Measurements from ENCODE around the gene PDE9A.

PDE9A gene

GRCh38 chr21:42748620-42749176 is 95.3 kb downstream of the PDE9A start:
- Histone ChIP-seq H3K4me3 (ENCODE audit: insufficient read depth, low read depth, low read length) (no peak overlapping the region), H3K9me3 (ENCODE audit: control insufficient read depth, low read length) (no peaks in the 10 kb centered on the region), H3K27me3 (ENCODE audit: control insufficient read depth, insufficient read depth, low read length, poor library complexity, severe bottlenecking) (no peaks in the 10 kb centered on the region), H3K4me1 (ENCODE audit: control insufficient read depth, insufficient read depth, low read length) (peaks cover 16% of the 10 kb centered on the region), H3K27ac (ENCODE audit: insufficient read depth, low read depth, low read length, poor library complexity, severe bottlenecking) (no peak overlapping the region), H3K36me3 (ENCODE audit: control insufficient read depth, insufficient read depth, low read length) (peaks cover 4% of the 10 kb centered on the region)
- WGBS, 2 experiments, result 87 to 88% methylated on average over 13 of the region's 13 CpGs

GRCh38 chr21:42750737-42751530 is 97.5 kb downstream of the PDE9A start:
- H3K27me3 ChIP-seq (ENCODE audit: control insufficient read depth, insufficient read depth, low read length, poor library complexity, severe bottlenecking), result no peaks in the 10 kb centered on the region
- no peak overlapping the region for H3K27ac ChIP-seq (ENCODE audit: insufficient read depth, low read depth, low read length, poor library complexity, severe bottlenecking)
- WGBS, 2 experiments, result 88 to 90% methylated on average over 23 of the region's 23 CpGs
- peaks cover 8% of the 10 kb centered on the region for H3K36me3 ChIP-seq (ENCODE audit: control insufficient read depth, insufficient read depth, low read length)
- H3K4me1 ChIP-seq (ENCODE audit: control insufficient read depth, insufficient read depth, low read length), result peaks cover 16% of the 10 kb centered on the region
- H3K9me3 ChIP-seq (ENCODE audit: control insufficient read depth, low read length), result no peaks in the 10 kb centered on the region
- H3K4me3 ChIP-seq (ENCODE audit: insufficient read depth, low read depth, low read length), result no peak overlapping the region

GRCh38 chr21:42751866-42752265 is 98.4 kb downstream of the PDE9A start:
- H3K4me1 ChIP-seq (ENCODE audit: control insufficient read depth, insufficient read depth, low read length), result peaks cover 10% of the 10 kb centered on the region
- H3K27ac ChIP-seq (ENCODE audit: insufficient read depth, low read depth, low read length, poor library complexity, severe bottlenecking), result no peak overlapping the region
- 92 to 96% methylated on average over 9 of the region's 9 CpGs for WGBS, 2 experiments
- H3K27me3 ChIP-seq (ENCODE audit: control insufficient read depth, insufficient read depth, low read length, poor library complexity, severe bottlenecking), result no peaks in the 10 kb centered on the region
- H3K4me3 ChIP-seq (ENCODE audit: insufficient read depth, low read depth, low read length), result no peak overlapping the region
- peaks cover 8% of the 10 kb centered on the region for H3K36me3 ChIP-seq (ENCODE audit: control insufficient read depth, insufficient read depth, low read length)
- H3K9me3 ChIP-seq (ENCODE audit: control insufficient read depth, low read length), result no peaks in the 10 kb centered on the region

GRCh38 chr21:42753804-42754203 is 100.4 kb downstream of the PDE9A start:
- H3K27me3 ChIP-seq (ENCODE audit: control insufficient read depth, insufficient read depth, low read length, poor library complexity, severe bottlenecking), result no peaks in the 10 kb centered on the region

DNA sequence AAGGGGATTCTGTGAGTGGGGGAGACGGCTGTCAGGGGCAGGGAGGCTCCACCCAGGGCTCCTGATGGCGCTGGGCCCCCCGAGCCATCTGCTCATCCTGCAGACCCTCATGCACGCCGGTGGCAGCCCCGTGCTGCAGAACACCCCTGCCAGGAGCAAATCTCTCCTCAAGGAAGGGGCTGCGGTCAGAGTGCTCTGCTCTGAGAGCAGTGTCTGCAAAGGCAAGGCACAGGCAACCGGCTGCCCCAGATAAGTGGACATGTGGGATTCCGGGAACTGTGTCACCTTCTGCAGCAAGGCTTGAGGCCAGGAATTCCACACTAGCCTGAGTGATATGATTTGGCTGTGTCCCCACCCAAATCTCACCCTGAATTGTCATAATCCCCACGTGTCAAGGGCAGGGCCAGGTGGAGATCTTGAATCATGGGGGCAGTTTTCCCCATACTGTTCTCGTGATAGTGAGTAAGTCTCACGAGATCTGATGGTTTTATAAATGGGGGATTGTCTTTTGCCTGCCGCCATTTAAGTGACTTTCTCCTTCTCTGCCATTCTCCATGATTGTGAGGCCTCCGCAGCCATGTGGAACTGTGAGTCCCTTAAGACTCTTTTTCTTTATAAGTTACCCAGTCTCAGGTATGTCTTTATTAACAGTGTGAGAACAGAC is 101.0 kb downstream of the PDE9A start:
- Histone ChIP-seq H3K4me1 (ENCODE audit: control insufficient read depth, insufficient read depth, low read length) (no peaks in the 10 kb centered on the region), H3K36me3 (ENCODE audit: control insufficient read depth, insufficient read depth, low read length) (peaks cover 8% of the 10 kb centered on the region)
- WGBS, 2 experiments, result 93% methylated on average over 14 of the region's 14 CpGs

More at GRCh38 chr21:42753804-42754203, 100.4 kb downstream of the PDE9A start:
- no peaks in the 10 kb centered on the region for H3K4me1 ChIP-seq (ENCODE audit: control insufficient read depth, insufficient read depth, low read length)
- peaks cover 8% of the 10 kb centered on the region for H3K36me3 ChIP-seq (ENCODE audit: control insufficient read depth, insufficient read depth, low read length)
- H3K9me3 ChIP-seq (ENCODE audit: control insufficient read depth, low read length), result no peaks in the 10 kb centered on the region
- H3K4me3 ChIP-seq (ENCODE audit: insufficient read depth, low read depth, low read length), result no peak overlapping the region
- WGBS, 2 experiments, result 92 to 94% methylated on average over 15 of the region's 15 CpGs
- H3K27ac ChIP-seq (ENCODE audit: insufficient read depth, low read depth, low read length, poor library complexity, severe bottlenecking), result no peak overlapping the region

GRCh38 chr21:42755031-42755665 is 101.7 kb downstream of the PDE9A start:
- Histone ChIP-seq H3K27ac (ENCODE audit: insufficient read depth, low read depth, low read length, poor library complexity, severe bottlenecking) (no peak overlapping the region), H3K4me3 (ENCODE audit: insufficient read depth, low read depth, low read length) (no peak overlapping the region), H3K36me3 (ENCODE audit: control insufficient read depth, insufficient read depth, low read length) (peaks cover 8% of the 10 kb centered on the region), H3K27me3 (ENCODE audit: control insufficient read depth, insufficient read depth, low read length, poor library complexity, severe bottlenecking) (no peaks in the 10 kb centered on the region), H3K9me3 (ENCODE audit: control insufficient read depth, low read length) (no peaks in the 10 kb centered on the region), H3K4me1 (ENCODE audit: control insufficient read depth, insufficient read depth, low read length) (no peaks in the 10 kb centered on the region)
- 88 to 91% methylated on average over 14 of the region's 14 CpGs for WGBS, 2 experiments

More for the DNA sequence above, 101.0 kb downstream of the PDE9A start:
- Histone ChIP-seq H3K27ac (ENCODE audit: insufficient read depth, low read depth, low read length, poor library complexity, severe bottlenecking) (no peak overlapping the region), H3K27me3 (ENCODE audit: control insufficient read depth, insufficient read depth, low read length, poor library complexity, severe bottlenecking) (no peaks in the 10 kb centered on the region), H3K4me3 (ENCODE audit: insufficient read depth, low read depth, low read length) (no peak overlapping the region), H3K9me3 (ENCODE audit: control insufficient read depth, low read length) (no peaks in the 10 kb centered on the region)

DNA sequence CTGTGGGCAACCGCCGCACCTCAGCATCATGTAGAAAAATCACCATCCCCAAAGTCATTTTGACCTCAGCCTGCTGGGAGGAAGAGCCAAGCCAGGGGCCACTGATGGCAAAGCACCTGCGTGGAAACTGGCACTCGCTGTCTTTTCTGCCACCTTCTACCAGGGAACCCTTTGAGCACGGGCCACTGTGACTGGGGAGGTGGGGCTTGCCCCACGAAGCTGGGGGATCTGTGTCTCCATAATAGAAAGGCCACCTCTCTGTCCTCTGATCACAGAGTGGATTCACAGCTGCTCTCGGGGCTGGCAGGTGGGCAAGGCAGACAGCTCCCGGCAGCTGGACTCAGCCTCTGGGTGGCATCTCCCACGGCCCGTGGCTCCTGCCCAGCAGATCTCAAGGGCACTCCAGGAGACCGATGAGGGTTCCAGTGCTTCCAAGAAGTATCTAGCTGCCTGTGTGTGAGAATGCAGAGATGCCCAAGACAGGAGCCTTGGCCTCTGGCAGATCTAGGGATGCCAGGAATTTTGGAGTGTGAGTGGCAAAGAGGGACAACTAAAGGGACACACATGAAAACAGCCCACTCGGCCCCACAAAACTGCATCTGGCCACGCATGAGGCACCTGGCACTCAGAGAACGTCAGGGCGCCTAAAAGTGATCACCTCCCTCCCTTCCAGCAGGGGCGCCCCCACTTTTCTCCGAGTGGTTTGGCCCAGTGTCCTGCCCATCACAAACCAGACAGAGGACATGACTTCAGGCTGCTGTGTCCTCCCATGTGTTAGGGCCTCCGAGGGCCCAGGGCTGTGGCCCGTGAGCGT is 102.6 kb downstream of the PDE9A start:
- 94 to 96% methylated on average over 20 of the region's 20 CpGs for WGBS, 2 experiments
- Histone ChIP-seq H3K9me3 (ENCODE audit: control insufficient read depth, low read length) (no peaks in the 10 kb centered on the region), H3K4me3 (ENCODE audit: insufficient read depth, low read depth, low read length) (no peak overlapping the region), H3K4me1 (ENCODE audit: control insufficient read depth, insufficient read depth, low read length) (no peaks in the 10 kb centered on the region), H3K36me3 (ENCODE audit: control insufficient read depth, insufficient read depth, low read length) (peaks cover 8% of the 10 kb centered on the region), H3K27me3 (ENCODE audit: control insufficient read depth, insufficient read depth, low read length, poor library complexity, severe bottlenecking) (no peaks in the 10 kb centered on the region), H3K27ac (ENCODE audit: insufficient read depth, low read depth, low read length, poor library complexity, severe bottlenecking) (no peak overlapping the region)

GRCh38 chr21:42756580-42757250 is 103.3 kb downstream of the PDE9A start:
- Histone ChIP-seq H3K27me3 (ENCODE audit: control insufficient read depth, insufficient read depth, low read length, poor library complexity, severe bottlenecking) (no peaks in the 10 kb centered on the region), H3K4me1 (ENCODE audit: control insufficient read depth, insufficient read depth, low read length) (no peaks in the 10 kb centered on the region), H3K36me3 (ENCODE audit: control insufficient read depth, insufficient read depth, low read length) (peaks cover 8% of the 10 kb centered on the region), H3K4me3 (ENCODE audit: insufficient read depth, low read depth, low read length) (no peak overlapping the region), H3K27ac (ENCODE audit: insufficient read depth, low read depth, low read length, poor library complexity, severe bottlenecking) (no peak overlapping the region), H3K9me3 (ENCODE audit: control insufficient read depth, low read length) (no peaks in the 10 kb centered on the region)
- 94 to 96% methylated on average over 24 of the region's 24 CpGs for WGBS, 2 experiments

- H3K27ac ChIP-seq (ENCODE audit: insufficient read depth, low read depth, low read length, poor library complexity, severe bottlenecking), result no peak overlapping the region
- WGBS, 2 experiments, result 95 to 96% methylated on average over 10 of the region's 10 CpGs
- H3K9me3 ChIP-seq (ENCODE audit: control insufficient read depth, low read length), result no peaks in the 10 kb centered on the region
- H3K36me3 ChIP-seq (ENCODE audit: control insufficient read depth, insufficient read depth, low read length), result peaks cover 14% of the 10 kb centered on the region
- no peak overlapping the region for H3K4me3 ChIP-seq (ENCODE audit: insufficient read depth, low read depth, low read length)
- H3K27me3 ChIP-seq (ENCODE audit: control insufficient read depth, insufficient read depth, low read length, poor library complexity, severe bottlenecking), result no peaks in the 10 kb centered on the region
- H3K4me1 ChIP-seq (ENCODE audit: control insufficient read depth, insufficient read depth, low read length), result no peaks in the 10 kb centered on the region
These were observed 104.0 kb downstream of the PDE9A start for GRCh38 chr21:42757422-42757821.
